Subcutaneous abdominal adipose tissue (tissue), 5 donors: ENCODE data around the gene IFNGR1.

Experiments used
- H3K27ac ChIP-seq: one replicate; pipeline ENCODE4 v1.7.0; 2013; ENCODE audit warnings: low read depth, mild to moderate bottlenecking, inconsistent platforms, low read length, moderate library complexity
- H3K27me3 ChIP-seq, 5 donors: one replicate each; pipeline ENCODE4 v1.7.0; 2013; ENCODE audit warnings: low read length in 5 of 5, inconsistent platforms in 1 of 5; ENCODE audit not compliant: control insufficient read depth in 5 of 5, insufficient read depth in 4 of 5
- H3K36me3 ChIP-seq, 5 donors: one replicate each; pipeline ENCODE4 v1.7.0; 2013; ENCODE audit warnings: low read length in 5 of 5; ENCODE audit not compliant: control insufficient read depth in 5 of 5, insufficient read depth in 5 of 5
- H3K4me1 ChIP-seq, 5 donors: one replicate each; pipeline ENCODE4 v1.7.0; 2013; ENCODE audit warnings: low read length in 5 of 5, mild to moderate bottlenecking in 3 of 5, moderate library complexity in 1 of 5; ENCODE audit not compliant: control insufficient read depth in 5 of 5, insufficient read depth in 5 of 5
- H3K4me3 ChIP-seq, 5 donors: one replicate each; pipeline ENCODE4 v1.7.0; 2013; ENCODE audit warnings: low read length in 5 of 5, low read depth in 1 of 5
- H3K9ac ChIP-seq, 5 donors: one replicate each; pipeline ENCODE4 v1.7.0; 2013; ENCODE audit warnings: low read length in 5 of 5, mild to moderate bottlenecking in 4 of 5, moderate library complexity in 3 of 5
- H3K9me3 ChIP-seq, 5 donors: one replicate each; pipeline ENCODE4 v1.7.0; 2013; ENCODE audit warnings: low read length in 5 of 5; ENCODE audit not compliant: control insufficient read depth in 5 of 5
- donor health status: healthy.
- donor health status: healthy.
- donor health status: healthy.
- donor health status: healthy.
- donor health status: healthy.

IFNGR1 gene

GRCh38 chr6:137226697-137227096 is 7.5 kb upstream of the IFNGR1 start:
- no peaks in the 10 kb centered on the region for H3K27me3 ChIP-seq
- H3K27ac ChIP-seq, result peak overlapping the region; percentile 68
- H3K4me1 ChIP-seq, result peaks cover 9 to 63% (median 45%) of the 10 kb centered on the region in 5 donors
- no peak overlapping the region for H3K9ac ChIP-seq
- no peak overlapping the region for H3K4me3 ChIP-seq
- H3K36me3 ChIP-seq, result no peaks in the 10 kb centered on the region
- no peaks in the 10 kb centered on the region for H3K9me3 ChIP-seq

GRCh38 chr6:137224799-137225198 is 5.6 kb upstream of the IFNGR1 start:
- Histone ChIP-seq H3K36me3 (no peaks in the 10 kb centered on the region), H3K4me3 (no peak overlapping the region), H3K9me3 (no peaks in the 10 kb centered on the region), H3K9ac (no peak overlapping the region), H3K4me1 (peaks cover 10 to 62% (median 52%) of the 10 kb centered on the region in 5 donors), H3K27me3 (no peaks in the 10 kb centered on the region), H3K27ac (no peak overlapping the region)

GRCh38 chr6:137223370-137224131 is 4.4 kb upstream of the IFNGR1 start:
- Histone ChIP-seq H3K9me3 (no peaks in the 10 kb centered on the region), H3K27ac (peak overlapping the region; percentile 12)

GRCh38 chr6:137222381-137222780 is 3.2 kb upstream of the IFNGR1 start:
- Histone ChIP-seq H3K9me3 (no peaks in the 10 kb centered on the region), H3K27ac (peak overlapping the region; percentile 64), H3K9ac (peak overlapping the region in 3 of 5 donors; percentile 24 to 56 (median 49)), H3K27me3 (no peaks in the 10 kb centered on the region), H3K4me1 (peaks cover 11 to 62% (median 47%) of the 10 kb centered on the region in 5 donors), H3K4me3 (peak overlapping the region in 2 of 5 donors; percentile 19 to 24), H3K36me3 (no peaks in the 10 kb centered on the region)

More at GRCh38 chr6:137223370-137224131, 4.4 kb upstream of the IFNGR1 start:
- no peaks in the 10 kb centered on the region for H3K27me3 ChIP-seq
- H3K4me1 ChIP-seq, result peaks cover 11 to 66% (median 54%) of the 10 kb centered on the region in 5 donors
- peak overlapping the region in 1 of 5 donors; percentile 8 for H3K4me3 ChIP-seq
- no peaks in the 10 kb centered on the region for H3K36me3 ChIP-seq
- no peak overlapping the region for H3K9ac ChIP-seq

- Histone ChIP-seq H3K9me3 (no peaks in the 10 kb centered on the region), H3K27ac (peak overlapping the region; percentile 100), H3K4me3 (peak overlapping the region; percentile 31 to 98 (median 94)), H3K4me1 (peaks cover 14 to 78% (median 67%) of the 10 kb centered on the region in 5 donors), H3K27me3 (no peaks in the 10 kb centered on the region), H3K36me3 (no peaks in the 10 kb centered on the region), H3K9ac (peak overlapping the region in 4 of 5 donors; percentile 9 to 100 (median 98))
These were observed 573 bp upstream of the IFNGR1 start for GRCh38 chr6:137219664-137220252.

GRCh38 chr6:137218473-137218916 is 690 bp downstream of the IFNGR1 start:
- Histone ChIP-seq H3K4me1 (peaks cover 19 to 82% (median 70%) of the 10 kb centered on the region in 5 donors), H3K36me3 (no peaks in the 10 kb centered on the region), H3K4me3 (peak overlapping the region; percentile 83 to 100 (median 98)), H3K27ac (peak overlapping the region; percentile 100), H3K9ac (peak overlapping the region; percentile 97 to 100 (median 99)), H3K9me3 (no peaks in the 10 kb centered on the region), H3K27me3 (no peaks in the 10 kb centered on the region)

- no peaks in the 10 kb centered on the region for H3K9me3 ChIP-seq
- no peaks in the 10 kb centered on the region for H3K27me3 ChIP-seq
- H3K4me3 ChIP-seq, result peak overlapping the region; percentile 83 to 100 (median 98)
- peak overlapping the region; percentile 97 to 100 (median 99) for H3K9ac ChIP-seq
- peak overlapping the region; percentile 100 for H3K27ac ChIP-seq
- H3K36me3 ChIP-seq, result no peaks in the 10 kb centered on the region
- peaks cover 20 to 82% (median 70%) of the 10 kb centered on the region in 5 donors for H3K4me1 ChIP-seq
These were observed 1.2 kb downstream of the IFNGR1 start for GRCh38 chr6:137217801-137218472.

GRCh38 chr6:137216875-137217553 is 2.2 kb downstream of the IFNGR1 start:
- H3K9me3 ChIP-seq, result no peaks in the 10 kb centered on the region
- peaks cover 20 to 82% (median 71%) of the 10 kb centered on the region in 5 donors for H3K4me1 ChIP-seq
- no peaks in the 10 kb centered on the region for H3K27me3 ChIP-seq
- no peaks in the 10 kb centered on the region for H3K36me3 ChIP-seq
- peak overlapping the region; percentile 97 to 100 (median 99) for H3K9ac ChIP-seq
- peak overlapping the region; percentile 100 for H3K27ac ChIP-seq
- peak overlapping the region; percentile 83 to 100 (median 98) for H3K4me3 ChIP-seq

GRCh38 chr6:137216106-137216505 is 3.1 kb downstream of the IFNGR1 start:
- H3K27ac ChIP-seq, result peak overlapping the region; percentile 100
- no peaks in the 10 kb centered on the region for H3K9me3 ChIP-seq
- peak overlapping the region; percentile 97 to 100 (median 99) for H3K9ac ChIP-seq
- no peaks in the 10 kb centered on the region for H3K27me3 ChIP-seq
- H3K4me3 ChIP-seq, result peak overlapping the region; percentile 83 to 100 (median 98)
- H3K36me3 ChIP-seq, result no peaks in the 10 kb centered on the region
- peaks cover 22 to 82% (median 73%) of the 10 kb centered on the region in 5 donors for H3K4me1 ChIP-seq
